CD4-positive, alpha-beta T cell treated with Interleukin-2 at 100 ng/mL for 4 hours (primary cell): ENCODE measurements around the gene DRD4.

Experiments used
- DNase-seq: peaks from one replicate; pipeline ENCODE4 v3.0.0-alpha.2; 2020; ENCODE audit warnings: low spot score

DRD4 gene

DNA sequence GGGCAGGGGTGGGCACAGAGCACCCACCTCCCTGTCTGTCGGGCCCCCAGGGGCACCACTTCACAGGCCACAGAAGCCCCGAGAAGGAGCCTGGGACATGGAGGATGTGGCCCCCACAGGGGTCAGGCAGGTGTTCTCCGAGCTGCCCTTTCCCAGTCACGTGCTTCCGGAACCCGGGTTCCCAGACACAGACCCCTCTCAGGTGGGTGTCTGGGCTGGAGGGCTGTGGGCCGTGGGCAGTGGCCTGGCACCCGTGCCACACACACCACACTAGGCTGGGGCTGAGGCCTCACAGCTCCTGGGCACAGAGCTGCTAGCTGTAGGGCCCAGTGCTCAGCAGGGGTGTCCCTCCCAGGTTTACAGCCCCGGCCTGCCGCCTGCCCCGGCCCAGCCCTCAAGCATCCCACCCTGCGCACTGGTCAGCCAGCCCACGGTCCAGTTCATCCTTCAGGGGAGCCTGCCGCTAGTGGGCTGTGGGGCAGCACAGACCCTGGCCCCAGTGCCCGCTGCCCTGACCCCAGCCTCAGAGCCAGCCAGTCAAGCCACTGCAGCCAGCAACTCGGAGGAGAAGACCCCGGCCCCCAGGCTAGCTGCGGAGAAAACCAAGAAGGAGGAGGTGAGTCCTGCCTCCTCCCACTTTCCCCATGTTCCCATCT, 26.8 kb upstream of the DRD4 start:
- DNase-seq, result no peak

- DNase-seq, result no peak
Observed at GRCh38 chr11:611001-611996, 25.8 kb upstream of the DRD4 start.

DNA sequence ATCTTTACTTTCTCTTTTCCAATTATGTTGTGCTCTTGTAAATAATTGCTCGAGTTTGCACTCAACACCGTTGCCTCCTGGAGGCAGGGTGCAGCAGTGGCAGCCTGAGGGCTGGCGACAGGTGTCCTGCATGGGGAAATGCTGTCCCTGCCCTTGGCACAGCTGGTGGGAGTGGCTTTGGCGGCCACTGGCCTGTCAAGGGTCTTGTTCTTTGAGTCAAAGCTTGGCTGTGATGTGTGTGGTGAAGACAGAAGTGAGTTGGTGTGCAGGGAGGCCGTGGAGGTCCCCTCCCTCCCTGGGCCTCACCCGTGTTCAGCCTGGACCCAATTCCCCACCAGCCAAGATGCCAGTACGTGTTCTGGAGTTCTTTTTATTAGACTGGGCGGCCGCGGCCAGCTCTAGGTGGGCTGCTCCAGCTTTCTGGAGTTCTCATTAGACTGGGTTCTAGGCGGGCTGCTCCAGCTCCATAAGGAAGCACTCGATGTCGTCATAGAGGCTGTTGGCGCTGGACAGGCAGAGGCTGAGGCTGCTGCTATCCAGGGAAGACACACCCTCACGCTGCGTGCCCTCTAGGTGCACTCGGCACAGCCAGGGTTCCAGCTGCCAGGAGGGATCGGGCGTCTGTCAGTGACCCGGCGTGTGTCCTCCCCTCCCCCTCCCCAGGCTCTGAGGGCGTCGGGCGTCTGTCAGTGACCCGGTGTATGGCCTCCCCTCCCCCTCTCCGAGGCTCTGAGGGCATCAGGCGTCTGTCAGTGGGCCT, 24.7 kb upstream of the DRD4 start:
- no peak for DNase-seq

DNA sequence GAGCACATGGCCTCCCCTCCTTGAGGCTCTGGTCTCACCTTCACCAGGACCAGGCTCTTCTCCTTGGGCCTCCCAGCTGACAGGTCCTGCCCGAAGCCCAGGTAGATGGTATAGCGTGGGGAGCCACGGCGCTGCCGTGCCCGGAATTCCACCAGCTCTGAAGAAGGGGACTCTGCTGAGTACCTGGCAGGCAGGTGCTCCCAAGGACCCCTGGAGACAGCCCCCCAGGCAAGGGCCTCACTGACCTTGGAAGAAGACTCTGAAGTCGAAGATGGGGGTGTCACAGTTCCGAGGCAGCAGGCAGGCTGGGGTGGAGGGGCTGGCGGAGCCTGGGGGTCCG, 24.1 kb upstream of the DRD4 start:
- DNase-seq, result no peak

DNA sequence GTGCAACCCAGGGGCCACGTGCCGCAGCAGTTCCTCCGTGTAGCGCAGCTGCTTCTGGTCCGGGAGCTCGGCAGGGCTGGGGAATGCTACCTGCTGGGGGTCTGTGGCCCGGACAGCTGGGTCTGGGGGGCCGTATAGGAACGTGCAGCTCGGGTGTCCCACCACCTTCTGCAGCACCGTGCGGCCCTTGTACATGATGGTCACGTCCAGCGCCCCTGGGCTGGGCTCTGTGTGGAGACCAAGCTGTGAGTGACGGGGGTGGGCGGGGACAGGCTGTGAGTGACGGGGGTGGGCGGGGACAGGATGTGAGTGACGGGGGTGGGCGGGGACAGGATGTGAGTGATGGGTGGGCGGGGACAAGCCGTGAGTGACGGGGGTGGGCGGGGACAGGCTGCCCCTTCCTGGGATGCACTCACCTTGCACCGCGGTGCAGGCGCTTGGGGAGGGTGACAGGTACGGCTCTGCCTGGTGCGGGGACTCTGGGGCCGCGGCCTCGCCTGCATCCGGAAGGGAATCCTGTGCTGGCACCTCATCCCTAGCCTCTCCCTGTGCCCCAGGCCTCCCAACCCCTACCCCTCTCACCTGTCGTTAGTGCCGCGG, 23.6 kb upstream of the DRD4 start:
- peak; percentile 67 for DNase-seq

GRCh38 chr11:614021-614622, 22.9 kb upstream of the DRD4 start:
- no peak for DNase-seq

DNA sequence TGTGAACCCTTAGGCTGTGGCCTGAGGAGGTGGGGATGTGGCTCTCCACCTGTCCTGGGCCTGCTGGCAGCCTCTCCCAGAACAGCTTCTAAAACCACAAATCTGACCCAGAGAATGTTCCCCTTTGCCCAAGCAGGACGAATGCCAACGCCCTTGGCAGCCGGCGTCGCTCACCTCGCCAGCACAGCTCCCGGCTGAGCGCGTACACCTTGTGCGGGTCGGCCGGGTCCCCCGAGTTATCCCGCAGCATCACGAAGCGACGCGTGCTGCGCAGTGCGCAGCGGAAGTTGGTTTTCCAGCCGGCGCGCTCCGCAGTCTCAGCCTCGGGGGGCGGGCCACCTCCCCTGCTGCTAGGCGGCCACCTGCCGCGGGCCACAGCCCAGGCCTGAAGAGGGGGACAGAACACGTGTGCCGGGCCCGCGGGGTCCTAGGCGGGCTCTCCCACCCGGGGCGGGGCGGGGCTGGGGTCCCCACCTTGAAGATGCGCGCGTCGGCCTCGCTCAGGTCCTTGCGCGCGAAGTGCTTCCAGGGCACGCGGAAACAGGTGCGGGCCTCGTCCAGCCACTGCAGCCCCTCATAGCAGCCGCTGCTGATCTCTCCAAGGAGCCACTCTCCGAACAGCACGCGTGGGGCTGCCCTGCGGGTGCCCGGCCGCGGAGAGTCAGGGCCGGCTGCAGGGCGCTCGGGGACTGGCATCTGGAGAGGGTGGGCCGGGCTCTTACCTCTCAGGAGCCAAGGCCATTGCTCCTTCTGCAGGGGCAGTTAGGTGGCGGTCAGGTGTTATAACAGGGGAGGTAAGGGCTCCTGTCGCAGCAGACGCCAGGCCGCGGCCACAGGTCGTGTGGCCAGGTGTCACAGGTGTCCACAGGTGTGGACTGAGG, 22.2 kb upstream of the DRD4 start:
- DNase-seq, result no peak

GRCh38 chr11:615504-616319, 21.4 kb upstream of the DRD4 start, which contains the start of gene IRF7:
Gene IRF7 (minus strand): TSS chr11:615950. CDS start chr11:615364, 586 bp downstream.
- peak; percentile 87 for DNase-seq

DNA sequence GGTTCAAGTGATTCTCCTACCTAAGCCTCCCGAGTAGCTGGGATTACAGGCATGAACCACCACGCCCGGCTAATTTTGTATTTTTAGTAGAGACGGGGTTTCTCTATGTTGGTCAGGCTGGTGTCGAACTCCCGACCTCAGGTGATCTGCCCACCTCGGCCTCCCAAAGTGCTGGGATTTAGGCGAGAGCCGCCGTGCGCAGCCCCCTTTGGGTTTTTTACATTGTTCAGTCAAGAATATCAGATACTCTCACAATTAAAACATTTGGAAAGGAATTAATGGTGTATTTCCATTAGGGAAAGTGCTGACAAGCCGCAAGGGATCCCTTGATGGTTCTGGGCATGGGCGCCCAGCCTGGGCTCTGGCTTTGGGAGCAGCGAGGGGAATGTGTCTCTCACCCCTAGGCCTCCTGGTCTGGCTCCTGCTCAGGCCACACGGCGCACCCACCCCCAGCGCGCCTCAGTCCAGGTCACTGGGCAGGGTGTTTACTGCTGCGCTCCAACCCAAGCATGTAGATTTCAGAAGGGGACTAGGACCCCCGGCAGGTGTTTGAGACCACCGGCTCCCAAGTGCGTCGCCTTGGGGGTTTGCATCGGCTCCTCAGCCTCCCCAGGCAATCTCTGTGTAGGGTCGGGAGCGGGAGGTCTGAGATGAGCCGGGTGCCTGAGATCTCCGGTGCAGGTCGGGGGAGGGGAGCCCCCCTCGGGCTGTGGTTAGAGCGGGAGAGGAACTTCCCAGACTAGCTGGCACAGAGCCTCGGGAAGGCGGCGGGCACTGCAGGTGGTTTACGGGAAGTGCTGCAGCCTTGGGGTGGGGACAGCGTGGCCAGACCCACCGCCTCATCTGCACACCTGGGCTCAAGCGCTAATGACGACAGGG, 20.5 kb upstream of the DRD4 start:
- no peak for DNase-seq

GRCh38 chr11:617199-617911, 19.7 kb upstream of the DRD4 start:
- DNase-seq, result no peak

DNA sequence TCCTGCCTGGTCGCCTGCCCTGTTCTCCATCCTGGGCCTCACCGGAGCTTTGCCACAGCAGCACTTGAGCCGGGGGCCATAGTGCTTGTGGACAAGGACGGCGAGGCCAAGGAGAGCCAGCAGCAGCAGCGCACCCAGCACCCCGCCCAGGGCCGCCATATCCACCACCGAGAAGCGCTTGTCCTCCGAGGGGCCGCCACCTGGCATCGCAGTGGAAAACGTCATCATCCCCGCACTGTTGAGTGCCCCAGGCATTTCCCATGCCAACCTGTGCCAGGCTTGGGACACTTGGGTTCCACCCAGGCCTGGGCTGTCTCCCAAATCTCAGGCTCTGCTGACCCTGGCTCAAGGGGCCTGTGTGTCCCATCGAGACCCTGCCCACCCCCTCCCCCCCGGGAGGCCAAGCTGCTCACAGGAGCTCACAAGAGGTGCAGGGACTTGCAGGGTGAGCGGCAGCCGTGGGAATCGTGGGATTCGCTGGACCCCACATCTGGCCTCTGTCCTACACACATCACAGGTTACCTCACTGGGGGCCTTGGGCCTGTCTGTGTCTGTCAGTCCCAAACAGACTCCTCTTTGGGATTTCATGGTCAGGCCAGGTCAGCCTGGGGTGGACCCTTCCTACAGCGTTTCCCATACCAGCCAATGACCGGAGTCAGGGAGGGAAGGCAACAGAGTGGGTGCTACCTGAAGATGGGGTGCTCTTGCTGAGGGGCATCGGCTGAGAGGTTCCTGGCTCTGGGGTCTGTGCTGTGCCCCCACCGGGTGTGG, 19.0 kb upstream of the DRD4 start:
- no peak for DNase-seq

- no peak for DNase-seq
Observed at GRCh38 chr11:618856-619627, 18.0 kb upstream of the DRD4 start.

DNA sequence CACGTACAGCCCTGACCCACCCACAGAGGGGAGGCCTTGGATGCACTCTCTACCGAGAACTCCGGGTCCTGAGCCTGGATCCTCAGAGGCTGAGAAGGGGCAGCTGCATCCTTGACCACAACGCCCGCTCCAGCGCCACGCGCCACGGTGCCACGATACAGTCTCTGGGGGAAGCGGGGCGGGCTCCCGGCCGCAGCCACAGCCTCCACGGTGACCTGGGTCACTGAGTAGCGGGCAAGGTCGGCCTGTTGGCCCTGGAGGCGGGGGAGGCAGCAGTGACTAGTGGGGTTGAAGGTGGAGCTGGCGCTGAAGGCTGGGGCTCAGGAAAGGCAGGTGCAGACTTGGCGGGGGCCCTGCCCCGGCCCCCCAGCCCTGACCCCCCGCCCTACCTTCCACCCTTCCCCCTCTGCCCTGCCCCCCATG, 17.4 kb upstream of the DRD4 start:
- no peak for DNase-seq

GRCh38 chr11:620201-620600, 16.9 kb upstream of the DRD4 start:
- DNase-seq, result no peak

GRCh38 chr11:620935-621814, 15.9 kb upstream of the DRD4 start:
- DNase-seq, result no peak

GRCh38 chr11:621838-622237, 15.2 kb upstream of the DRD4 start:
- no peak for DNase-seq
